Ovary (tissue), 9 donors: ENCODE results near the gene ZNF493. TPM values are rescaled to one million over a fixed set of nuclear protein-coding genes. Genes with fewer than 3 reads are reported as not detected.

Experiments used
- DNase-seq, 5 donors: peaks; one replicate each; pipeline ENCODE4 v3.0.0-alpha.2; 2019 to 2020
- H3K27ac ChIP-seq, 2 donors: fragments of 200-600 bp; one replicate each; pipeline versions ENCODE4 v1.5.1 to v1.8.0; 2019 to 2022
- H3K27me3 ChIP-seq: fragments of 200-600 bp; one replicate; pipeline ENCODE4 v1.8.0; 2022
- H3K36me3 ChIP-seq: fragments of 200-600 bp; sonication (generic); one replicate; pipeline ENCODE4 v1.5.1; 2019
- H3K4me1 ChIP-seq: one replicate; pipeline ENCODE4 v1.8.1; 2013; ENCODE audit warnings: mild to moderate bottlenecking, moderate library complexity; ENCODE audit not compliant: insufficient read depth
- H3K4me3 ChIP-seq: fragments of 200-600 bp; sonication (generic); one replicate; pipeline ENCODE4 v1.5.1; 2017
- H3K9me3 ChIP-seq, 2 donors: fragments of 200-600 bp in 1 of 2; sonication (generic) in 1 of 2; one replicate each; pipeline versions ENCODE4 v1.5.1 to v1.8.1; 2013 to 2019; ENCODE audit warnings: mild to moderate bottlenecking in 1 of 2, moderate library complexity in 1 of 2
- CTCF ChIP-seq, 3 donors: fragments of 450-650 bp in 2 of 3; fragments of 200-600 bp in 1 of 3; IDR thresholded peaks; one replicate each; pipeline versions ENCODE4 v1.5.1 to v1.8.0; 2016 to 2022; ENCODE audit warnings: antibody characterized with exemption in 3 of 3, mild to moderate bottlenecking in 1 of 3
- EP300 ChIP-seq: sonication (generic); formaldehyde crosslinking; IDR thresholded peaks from one replicate; pipeline ENCODE4 v1.6.1; 2017; ENCODE audit warnings: antibody characterized with exemption
- POLR2A ChIP-seq: fragments of 450-650 bp; IDR thresholded peaks from one replicate; pipeline ENCODE4 v1.6.1; 2017; ENCODE audit warnings: antibody characterized with exemption, mild to moderate bottlenecking, moderate library complexity
- WGBS, 3 donors: extraction: QIAGEN DNeasy Blood & Tissue Kit in 1 of 3; methylation state at CpG; one replicate each; pipeline versions ENCODE4 v1.1.5 to v1.1.7; 2013 to 2017; 5-methylcytosine and 5-hydroxymethylcytosine counted together
- intact Hi-C, 4 donors: fragments of 100-400 bp; cut with DNase I; formaldehyde crosslinking; loops; one replicate each; pipeline versions ENCODE4 v1.11.0 to v1.15.1; 2022 to 2023
- polyA plus RNA-seq, 2 donors: library from polyadenylated mRNA; stranded (reverse); fragments of 200-250 nt in 1 of 2; fragments of 350-450 nt in 1 of 2; fragmentation: Illumina TruSeq in 1 of 2; extraction: RNeasy Lipid Tissue Mini Kit (QIAGEN cat#74804) in 1 of 2; gene quantifications; one replicate each; pipeline ENCODE4 v1.2.3, GENCODE V29; 2013 to 2014
- total RNA-seq, 7 donors: library from RNA; depleted of rRNA in 2 of 7; stranded (reverse); fragments of >200 nt in 2 of 7; fragmentation: NEBNext Ultra II Directional in 3 of 7; extraction: Animal tissue kit (Norgen Biotek cat#: 25700) in 3 of 7; gene quantifications; one replicate each; pipeline versions ENCODE4 v1.1.0 to v1.2.4, GENCODE V29; 2016 to 2023
- donor health status: DM: no; HTN: no; CAD: no; lungs with moderate emphysema.
- donor health status: DM: no; HTN: no; CAD: no.
- donor health status: Bipolar disorder and iron deficiency.
- donor health status: DM: yes; HTN: yes; CAD: no.
- donor health status: DM: no; HTN: no; CAD: no.
- donor health status: DM: yes; HTN: yes; CAD: no.

The ZNF493 gene
- total and polyA plus RNA-seq, 9 donors, result 12.6 to 86.6 (median 33.5) TPM

GRCh38 chr19:21474671-21475181 is 77.8 kb downstream of the ZNF493 start:
- DNase-seq, result peak; percentile 78 to 93 (median 89)
- H3K36me3 ChIP-seq, result no peaks in the 10 kb centered on the region
- intact Hi-C loops, result no loop called here
- 0 to 8% (median 1%) methylated on average over 37 of the region's 37 CpGs for WGBS, 3 donors
- no peaks in the 10 kb centered on the region for H3K9me3 ChIP-seq
- H3K27ac ChIP-seq, result no peak overlapping the region
- peak overlapping the region; percentile 34 for H3K4me3 ChIP-seq
- no peaks in the 10 kb centered on the region for H3K27me3 ChIP-seq
- peaks cover 6% of the 10 kb centered on the region for H3K4me1 ChIP-seq
- TF ChIP-seq EP300, result no peak
- no peak for TF ChIP-seq POLR2A
- TF ChIP-seq CTCF (IDR thresholded peaks at IDR 0.05), result no peak

Other genes starting within 250 kb of the ZNF493 start
- gene ZNF708, start 67.7 kb upstream of the ZNF493 start, total RNA-seq, result 10 to 100 TPM; 11.4 to 56.5 (median 24.6) TPM
- gene ZNF708, start 67.7 kb upstream of the ZNF493 start, polyA plus RNA-seq, result 10 to 100 TPM; 14.7 to 16.3 TPM
- 10 to 100 TPM in 2 of 7 donors, 1 to 10 TPM in 5; 4.0 to 12.2 (median 9.1) TPM for gene ZNF738, start 38.1 kb upstream of the ZNF493 start, total RNA-seq
- 1 to 10 TPM; 8.2 to 9.4 TPM for gene ZNF738, start 38.1 kb upstream of the ZNF493 start, polyA plus RNA-seq
- gene ZNF429, start 108.5 kb downstream of the ZNF493 start, total RNA-seq, result 10 to 100 TPM; 12.3 to 22.8 (median 18.4) TPM
- gene ZNF429, start 108.5 kb downstream of the ZNF493 start, polyA plus RNA-seq, result 10 to 100 TPM; 10.9 to 12.8 TPM